Panc1 (cell line): ENCODE data around the gene WNK1.
"Not testable (repeated sequence)": the region's sequence is repeated elsewhere in the genome, so short reads cannot be mapped to it uniquely, and the experiment has no call there.

Experiments
- CTCF ChIP-seq: fragments of 450-650 bp; IDR thresholded peaks from 2 replicates; pipeline ENCODE4 v1.5.1; 2017; ENCODE audit warnings: mild to moderate bottlenecking
- SIN3A ChIP-seq: IDR thresholded peaks from 2 replicates; pipeline ENCODE4 v1.6.1; 2012; ENCODE audit warnings: low read depth, mild to moderate bottlenecking, low read length, moderate library complexity, borderline replicate concordance; ENCODE audit not compliant: insufficient read depth

- not testable (repeated sequence) for TF ChIP-seq CTCF, SIN3A
Observed at GRCh38 chr12:776772-777373, 24.5 kb downstream of the WNK1 start.
